ENCODE measurements around the gene LDLRAD3.

- TF ChIP-seq CTCF (IDR thresholded peaks at IDR 0.05; ENCODE audit: borderline replicate concordance, extremely low read depth, low read length, poor library complexity, severe bottlenecking) (no peak), EZH2 (IDR thresholded peaks at IDR 0.05; ENCODE audit: borderline replicate concordance, low read depth, low read length, severe bottlenecking) (no peak)
Observed at GRCh38 chr11:36187622-36188021, 243.8 kb downstream of the LDLRAD3 start.

Measured in DND-41 (cell line).